Fibroblast of lung (primary cell): Measurements from ENCODE around the gene TRIM44. TPM values are rescaled to one million over a fixed set of nuclear protein-coding genes. Genes with fewer than 3 reads are reported as not detected.

Source experiments
- DNase-seq, 2 donors: peaks; one replicate each; pipeline versions ENCODE4 v3.0.0 to v3.0.0-alpha.2; 2010; ENCODE audit warnings: low read depth in 2 of 2
- H2AFZ ChIP-seq: 2 replicates; pipeline ENCODE4 v1.5.1; 2012; ENCODE audit warnings: low read length, control low read depth, inconsistent platforms
- H3K27ac ChIP-seq: 2 replicates; pipeline ENCODE4 v1.5.1; 2011; ENCODE audit warnings: low read length, control low read depth; ENCODE audit not compliant: insufficient read depth
- H3K27me3 ChIP-seq: 2 replicates; pipeline ENCODE4 v1.5.1; 2011; ENCODE audit warnings: mild to moderate bottlenecking, low read length; ENCODE audit not compliant: control insufficient read depth, insufficient read depth
- H3K36me3 ChIP-seq: 2 replicates; pipeline ENCODE4 v1.5.1; 2011; ENCODE audit warnings: low read length; ENCODE audit not compliant: control insufficient read depth, insufficient read depth
- H3K4me1 ChIP-seq: 2 replicates; pipeline ENCODE4 v1.5.1; 2011; ENCODE audit warnings: low read length; ENCODE audit not compliant: control insufficient read depth, insufficient read depth; ENCODE audit errors: extremely low read depth
- H3K4me2 ChIP-seq: 2 replicates; pipeline ENCODE4 v1.5.1; 2011; ENCODE audit warnings: low read length, control low read depth; ENCODE audit not compliant: insufficient read depth; ENCODE audit errors: extremely low read depth
- H3K4me3 ChIP-seq, 4 experiments: fragments of 200-600 bp in 1 of 4; sonication (generic) in 1 of 4; replicated peaks in 1 of 4; 2 replicates each; pipeline ENCODE4 v1.5.1; 2011 to 2016; ENCODE audit warnings: low read length in 4 of 4, low read depth in 3 of 4, mild to moderate bottlenecking in 3 of 4, control low read depth in 2 of 4, inconsistent platforms in 1 of 4, mixed read lengths in 1 of 4; ENCODE audit not compliant: insufficient read depth in 1 of 4; ENCODE audit errors: control extremely low read depth in 1 of 4
- H3K79me2 ChIP-seq: 2 replicates; pipeline ENCODE4 v1.5.1; 2012; ENCODE audit warnings: mild to moderate bottlenecking, low read length, inconsistent platforms; ENCODE audit not compliant: control insufficient read depth, insufficient read depth
- H3K9ac ChIP-seq: 2 replicates; pipeline ENCODE4 v1.5.1; 2011; ENCODE audit warnings: mild to moderate bottlenecking, low read length, control low read depth; ENCODE audit not compliant: insufficient read depth
- H3K9me3 ChIP-seq: 2 replicates; pipeline ENCODE4 v1.5.1; 2012; ENCODE audit warnings: low read depth, low read length; ENCODE audit not compliant: control insufficient read depth, insufficient read depth
- H4K20me1 ChIP-seq: 2 replicates; pipeline ENCODE4 v1.5.1; 2011; ENCODE audit warnings: low read length; ENCODE audit not compliant: control insufficient read depth, insufficient read depth; ENCODE audit errors: extremely low read depth
- CTCF ChIP-seq, 2 donors: IDR thresholded peaks in 1 of 2; conservative IDR thresholded peaks in 1 of 2; 1 replicate in 1 of 2; 2 replicates in 1 of 2; pipeline ENCODE4 v1.5.1; 2011 to 2012; ENCODE audit warnings: low read length in 2 of 2, control low read depth in 1 of 2, inconsistent platforms in 1 of 2, low read depth in 1 of 2, mild to moderate bottlenecking in 1 of 2
- EZH2 ChIP-seq: IDR thresholded peaks from 2 replicates; pipeline ENCODE4 v1.5.1; 2012; ENCODE audit warnings: low read length, control low read depth, mild to moderate bottlenecking; ENCODE audit errors: missing control alignments
- polyA plus RNA-seq, 2 donors: library from polyadenylated mRNA; depleted of rRNA in 1 of 2; stranded (reverse) in 1 of 2; unstranded in 1 of 2; fragments of >200 nt; gene quantifications; 2 replicates each; pipeline ENCODE4 v1.2.1, GENCODE V29; 2011 to 2012; ENCODE audit warnings: missing spikeins in 1 of 2
- total RNA-seq: library from RNA; depleted of rRNA; stranded (reverse); fragments of >200 nt; gene quantifications from 2 replicates; pipeline ENCODE4 v1.2.1, GENCODE V29; 2014

Gene TRIM44
- total and polyA plus RNA-seq, 2 donors (not counting 1 experiment from before 2014, with no cell fraction given) = 10.4 to 78.3 TPM

- no peak for TF ChIP-seq EZH2
- peak; percentile 57 to 62 for TF ChIP-seq CTCF (conservative IDR thresholded peaks at IDR 0.05 in 1 of 2, IDR thresholded peaks at IDR 0.05 in 1 of 2; ENCODE audit: low read depth in 1 of 2, low read length in 2 of 2)
- Histone ChIP-seq H3K4me3 (no peak overlapping the region), H3K9ac (no peak overlapping the region), H2AFZ (no peak overlapping the region), H3K4me2 (no peak overlapping the region), H3K27me3 (no peaks in the 10 kb centered on the region), H4K20me1 (no peaks in the 10 kb centered on the region), H3K9me3 (no peaks in the 10 kb centered on the region), H3K4me1 (peaks cover 4% of the 10 kb centered on the region), H3K27ac (no peak overlapping the region), H3K79me2 (peaks cover 21% of the 10 kb centered on the region), H3K36me3 (no peaks in the 10 kb centered on the region)
- DNase-seq = peak; percentile 59 to 80
Observed at GRCh38 chr11:35615921-35616900, 46.4 kb upstream of the TRIM44 start.

GRCh38 chr11:35617316-35617686 lies 45.3 kb upstream of the TRIM44 start:
- DNase-seq = no peak
- peaks cover 26% of the 10 kb centered on the region for H3K79me2 ChIP-seq
- peak overlapping the region; percentile 87 for H3K27ac ChIP-seq
- H3K4me3 ChIP-seq = peak overlapping the region in 3 of 4 experiments; percentile 27 to 67 (median 57)
- H3K27me3 ChIP-seq = no peaks in the 10 kb centered on the region
- peaks cover 4% of the 10 kb centered on the region for H3K4me1 ChIP-seq
- H4K20me1 ChIP-seq = no peaks in the 10 kb centered on the region
- no peak for TF ChIP-seq CTCF (conservative IDR thresholded peaks at IDR 0.05 in 1 of 2, IDR thresholded peaks at IDR 0.05 in 1 of 2; ENCODE audit: low read depth in 1 of 2, low read length in 2 of 2)
- no peak overlapping the region for H3K9ac ChIP-seq
- peak overlapping the region; percentile 71 for H2AFZ ChIP-seq
- no peaks in the 10 kb centered on the region for H3K9me3 ChIP-seq
- H3K4me2 ChIP-seq = peak overlapping the region; percentile 68
- no peaks in the 10 kb centered on the region for H3K36me3 ChIP-seq

- Histone ChIP-seq H3K4me1 (peaks cover 4% of the 10 kb centered on the region), H3K4me3 (peak within 1 kb of the TSS; percentile 55 to 79 (median 71)), H4K20me1 (no peaks in the 10 kb centered on the region), H3K9ac (peak within 1 kb of the TSS; percentile 79), H2AFZ (peak within 1 kb of the TSS; percentile 71), H3K9me3 (no peaks in the 10 kb centered on the region), H3K4me2 (peak within 1 kb of the TSS; percentile 92), H3K27ac (peak within 1 kb of the TSS; percentile 87), H3K79me2 (peaks cover 26% of the 10 kb centered on the region), H3K36me3 (no peaks in the 10 kb centered on the region), H3K27me3 (no peaks in the 10 kb centered on the region)
- TF ChIP-seq CTCF (conservative IDR thresholded peaks at IDR 0.05 in 1 of 2, IDR thresholded peaks at IDR 0.05 in 1 of 2; ENCODE audit: low read depth in 1 of 2, low read length in 2 of 2) = no peak
- no peak for TF ChIP-seq EZH2
- DNase-seq = peak; percentile 92 to 94
Observed at GRCh38 chr11:35617687-35618496, 44.7 kb upstream of the TRIM44 start, which contains the start of gene FJX1. Gene FJX1 (plus strand): TSS chr11:35618460. CDS start chr11:35618637, 177 bp downstream.
